CD4-positive, alpha-beta T cell treated with Interleukin-1 beta for 1 hour (primary cell): ENCODE data around the gene SF1.
"Not testable (repeated sequence)": the region's sequence is repeated elsewhere in the genome, so short reads cannot be mapped to it uniquely, and the experiment has no call there.

Source experiments
- DNase-seq, 2 donors: peaks; one replicate each; pipeline ENCODE4 v3.0.0-alpha.2; 2020 to 2022

The SF1 gene, protein sequence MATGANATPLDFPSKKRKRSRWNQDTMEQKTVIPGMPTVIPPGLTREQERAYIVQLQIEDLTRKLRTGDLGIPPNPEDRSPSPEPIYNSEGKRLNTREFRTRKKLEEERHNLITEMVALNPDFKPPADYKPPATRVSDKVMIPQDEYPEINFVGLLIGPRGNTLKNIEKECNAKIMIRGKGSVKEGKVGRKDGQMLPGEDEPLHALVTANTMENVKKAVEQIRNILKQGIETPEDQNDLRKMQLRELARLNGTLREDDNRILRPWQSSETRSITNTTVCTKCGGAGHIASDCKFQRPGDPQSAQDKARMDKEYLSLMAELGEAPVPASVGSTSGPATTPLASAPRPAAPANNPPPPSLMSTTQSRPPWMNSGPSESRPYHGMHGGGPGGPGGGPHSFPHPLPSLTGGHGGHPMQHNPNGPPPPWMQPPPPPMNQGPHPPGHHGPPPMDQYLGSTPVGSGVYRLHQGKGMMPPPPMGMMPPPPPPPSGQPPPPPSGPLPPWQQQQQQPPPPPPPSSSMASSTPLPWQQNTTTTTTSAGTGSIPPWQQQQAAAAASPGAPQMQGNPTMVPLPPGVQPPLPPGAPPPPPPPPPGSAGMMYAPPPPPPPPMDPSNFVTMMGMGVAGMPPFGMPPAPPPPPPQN

DNA sequence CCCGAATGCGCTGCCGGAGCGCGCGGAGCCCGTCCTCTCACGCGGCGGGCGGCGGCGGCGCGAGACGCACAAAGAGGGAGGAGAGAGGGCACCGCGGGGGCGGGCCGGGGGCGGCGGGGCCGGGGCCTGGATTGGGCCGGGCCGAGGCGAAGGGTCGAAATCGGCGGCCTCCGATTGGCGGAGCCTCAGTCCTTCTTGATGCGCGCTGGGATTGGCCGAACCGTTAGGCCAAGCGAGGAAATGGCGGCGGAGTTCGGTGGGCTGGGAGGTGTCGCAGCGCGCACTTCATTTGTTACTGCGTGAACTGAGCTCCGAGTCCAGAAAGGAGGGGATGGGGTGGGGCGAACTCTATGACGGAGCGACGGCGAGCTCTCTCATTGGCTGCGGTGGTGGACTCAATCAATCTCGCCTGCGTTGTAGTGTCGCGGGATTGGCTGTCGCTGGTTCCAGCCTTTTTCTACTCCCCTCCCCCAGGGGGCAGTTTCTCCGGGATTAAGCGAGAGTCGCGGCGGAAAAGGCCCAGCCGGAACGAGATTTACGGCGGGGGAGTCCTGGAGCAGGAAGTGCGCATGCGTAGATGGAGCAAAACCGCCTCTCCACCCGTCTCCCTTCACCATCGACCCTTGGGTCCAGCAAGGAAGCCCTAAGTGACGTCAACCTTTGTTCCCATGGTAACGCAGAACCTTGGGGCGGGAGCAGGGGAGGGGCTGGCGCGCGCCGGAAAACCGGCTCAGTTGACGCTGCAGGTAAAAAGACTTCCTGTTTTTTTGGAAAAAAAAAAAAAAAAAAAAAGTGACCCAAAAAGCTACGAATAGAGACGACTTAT is at the start of gene SF1:
TSS of gene SF1 (minus strand) at position 70 of the 826 bp plus-strand sequence. CDS start 150 bp downstream, outside the sequence.
- peak; percentile 100 for DNase-seq

DNA sequence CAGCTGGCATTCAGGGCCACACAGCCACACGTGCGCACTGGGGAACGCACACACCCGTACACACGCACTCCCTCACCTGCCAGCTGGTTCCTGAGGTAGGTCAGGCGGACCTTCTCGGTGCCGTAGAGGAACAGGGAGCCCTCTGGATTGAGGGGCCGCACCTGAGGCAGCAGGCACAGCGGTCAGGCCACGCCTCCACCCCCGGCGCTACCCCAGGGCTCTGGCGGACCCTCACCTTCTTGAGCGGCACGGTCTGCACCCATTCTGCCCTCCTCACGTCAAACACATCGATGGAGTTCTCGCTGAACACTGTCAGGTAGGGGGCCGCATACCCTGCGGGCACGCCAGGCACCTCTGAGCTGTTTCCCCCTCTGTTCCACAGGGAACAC is 49.1 kb upstream of the SF1 start:
- DNase-seq = no peak

DNA sequence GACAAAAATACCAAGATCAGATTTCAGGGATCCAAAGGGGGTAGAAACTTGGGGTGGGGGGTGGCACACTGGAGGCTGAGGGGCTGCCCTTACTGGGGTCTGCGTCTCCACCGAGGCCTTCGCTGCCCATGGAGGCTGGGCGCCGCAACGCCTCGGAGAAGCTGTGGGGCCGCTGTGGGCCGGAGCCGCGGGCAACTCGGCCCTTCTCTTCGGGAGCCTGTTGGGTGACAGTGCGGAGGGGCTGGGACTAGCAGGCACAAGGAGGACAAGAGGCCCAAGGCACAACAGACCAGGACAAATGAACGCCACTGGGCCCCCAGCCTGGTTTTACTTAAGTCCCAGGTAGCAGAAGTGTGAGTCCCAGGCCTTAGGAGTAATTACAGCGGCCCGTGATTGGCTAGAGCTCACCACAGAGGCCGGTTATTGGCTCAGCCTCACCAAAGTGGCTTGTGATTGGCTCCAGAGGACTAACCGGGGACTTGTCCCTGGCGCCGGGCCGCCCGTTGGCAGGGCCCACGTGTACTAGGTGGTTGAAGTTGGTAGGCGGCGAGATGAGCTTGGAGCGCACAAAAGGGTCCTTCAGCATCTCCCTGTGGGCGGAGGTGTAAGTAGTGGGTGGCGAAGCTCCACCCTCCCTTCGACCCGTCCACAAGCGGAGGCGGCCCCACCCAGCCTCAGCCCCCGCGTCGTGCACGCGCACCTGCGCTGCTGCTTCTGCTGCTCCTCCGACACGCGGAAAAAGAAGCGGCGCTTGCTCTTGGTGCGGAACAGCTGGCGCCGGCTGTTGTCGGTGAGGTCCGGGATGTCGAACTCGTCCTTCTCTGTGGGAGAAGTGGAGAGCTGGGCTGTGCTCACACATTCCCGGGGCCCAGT is 48.5 kb upstream of the SF1 start:
- DNase-seq = no peak

DNA sequence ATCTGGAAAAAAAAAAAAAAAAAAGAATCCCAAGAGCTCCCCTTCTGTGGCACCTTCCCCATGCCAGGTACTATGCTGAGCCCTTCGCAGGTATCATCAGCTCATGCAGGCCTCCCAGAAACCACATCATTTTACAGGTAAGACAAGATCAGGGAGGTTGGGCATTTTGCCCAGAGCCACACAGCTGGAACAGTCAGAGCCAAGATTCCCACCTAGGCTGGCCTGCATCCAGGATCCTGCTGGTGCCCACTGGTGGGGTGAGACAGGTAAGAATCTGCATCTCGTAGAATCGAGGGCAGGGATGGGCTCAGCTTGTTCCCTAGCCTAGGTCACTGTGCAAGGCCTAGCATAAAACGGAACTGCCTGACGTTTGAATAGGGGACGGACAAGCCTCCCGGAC is 47.7 kb upstream of the SF1 start:
- no peak for DNase-seq

DNA sequence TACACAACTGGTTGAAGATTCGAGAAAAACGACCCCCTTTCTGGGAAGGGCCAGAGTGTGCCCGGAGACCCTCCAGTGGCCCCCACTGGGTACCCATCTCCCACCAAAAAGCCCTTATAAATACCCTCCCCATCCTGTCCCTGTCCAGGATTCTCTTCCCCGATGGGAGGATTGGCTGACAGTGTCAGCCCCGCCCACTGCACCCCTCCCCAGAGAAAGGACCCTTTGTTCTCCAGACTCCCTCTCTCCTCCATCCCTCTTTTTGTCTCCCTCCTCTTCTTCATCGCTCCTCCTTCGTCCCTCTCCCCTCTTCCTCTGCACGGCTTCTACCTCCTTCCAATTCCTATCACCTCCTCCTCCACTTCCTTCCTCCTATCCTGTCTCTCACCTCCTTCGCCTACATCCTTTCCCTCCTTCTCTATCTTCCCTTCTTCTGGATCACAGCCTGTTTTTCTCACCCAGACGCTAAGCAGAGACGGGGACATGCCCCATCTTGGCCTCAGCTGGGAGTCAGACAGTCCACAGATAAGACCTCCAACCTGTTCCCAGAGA is 45.3 kb upstream of the SF1 start:
- no peak for DNase-seq

DNA sequence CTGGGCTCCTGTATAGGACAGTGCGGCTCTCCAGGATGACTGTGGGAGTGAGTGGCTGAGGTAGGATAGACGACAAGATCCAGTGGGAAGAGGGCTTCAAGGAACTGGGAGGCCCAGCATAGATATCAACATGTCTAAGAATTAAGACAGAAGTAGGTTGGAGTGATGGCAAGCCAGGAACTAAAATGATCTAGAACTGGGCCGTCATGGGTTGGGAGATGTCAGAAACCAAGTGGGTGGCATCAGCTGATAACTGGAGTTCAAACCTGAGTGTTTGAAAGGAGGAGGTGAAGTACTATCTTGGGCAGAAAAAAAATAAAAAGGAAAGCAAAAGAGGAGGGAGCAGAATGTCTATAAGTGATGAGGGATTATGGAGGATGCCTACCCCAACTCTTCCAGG is 39.1 kb upstream of the SF1 start:
- no peak for DNase-seq

DNA sequence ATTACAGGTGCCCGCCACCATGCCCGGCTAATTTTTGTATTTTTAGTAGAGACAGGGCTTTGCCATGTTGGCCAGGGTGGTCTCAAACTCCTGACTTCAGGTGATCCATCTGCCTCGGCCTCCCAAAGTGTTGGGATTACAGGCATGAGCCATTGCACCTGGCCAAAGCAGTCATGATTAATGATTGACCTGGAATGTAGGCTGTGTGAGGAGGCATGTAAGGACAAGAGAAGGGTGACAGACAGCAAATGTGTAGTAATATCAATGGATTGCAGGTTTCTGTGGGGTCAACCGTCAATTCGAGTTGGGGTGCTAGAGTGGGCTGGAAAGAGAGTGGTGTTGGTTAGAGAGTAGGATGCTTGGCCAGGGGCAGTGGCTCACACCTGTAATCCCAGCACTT is 37.1 kb upstream of the SF1 start:
- DNase-seq = not testable (repeated sequence)

DNA sequence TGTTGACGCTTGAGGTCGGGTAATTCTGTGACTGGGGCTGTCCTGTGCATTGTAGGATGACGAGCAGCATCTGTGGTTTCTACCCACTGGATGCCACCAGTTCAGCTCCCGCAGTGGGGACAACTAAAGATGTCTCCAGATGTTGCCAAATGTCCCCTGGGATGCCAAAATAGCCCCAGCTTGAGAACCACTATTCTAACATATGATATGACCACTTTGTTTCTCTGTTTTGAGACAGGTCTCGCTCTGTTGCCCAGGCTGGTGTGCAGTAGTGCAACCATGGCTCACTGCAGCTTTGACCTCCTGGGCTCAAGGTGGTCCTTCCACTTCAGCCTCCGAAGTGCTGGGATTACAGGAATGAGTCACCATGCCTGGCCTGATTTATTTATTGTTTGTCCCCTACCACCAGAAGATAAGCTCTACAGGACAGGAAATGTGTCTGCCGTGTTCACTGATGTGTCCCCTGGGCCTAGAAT is 36.4 kb upstream of the SF1 start:
- DNase-seq = no peak

DNA sequence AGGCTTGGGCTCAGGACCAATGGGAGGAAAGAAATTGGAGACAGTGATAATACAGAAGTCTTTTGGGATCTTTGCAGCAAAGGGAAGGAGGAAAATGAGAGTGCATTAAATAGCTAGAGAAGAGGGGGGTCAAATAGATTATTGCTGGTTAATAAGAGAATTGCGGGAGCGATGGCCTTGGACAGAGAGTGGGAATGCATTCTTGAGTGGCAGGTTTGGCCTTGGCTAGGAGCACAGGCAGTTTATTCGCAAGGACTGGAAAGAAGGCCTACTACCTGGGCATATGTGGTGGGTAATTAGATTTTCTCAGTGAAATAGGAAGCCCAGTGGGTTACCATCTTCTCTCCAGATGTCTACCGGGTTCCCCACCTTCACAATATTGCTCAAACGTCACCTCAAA is 35.5 kb upstream of the SF1 start:
- DNase-seq = no peak

DNA sequence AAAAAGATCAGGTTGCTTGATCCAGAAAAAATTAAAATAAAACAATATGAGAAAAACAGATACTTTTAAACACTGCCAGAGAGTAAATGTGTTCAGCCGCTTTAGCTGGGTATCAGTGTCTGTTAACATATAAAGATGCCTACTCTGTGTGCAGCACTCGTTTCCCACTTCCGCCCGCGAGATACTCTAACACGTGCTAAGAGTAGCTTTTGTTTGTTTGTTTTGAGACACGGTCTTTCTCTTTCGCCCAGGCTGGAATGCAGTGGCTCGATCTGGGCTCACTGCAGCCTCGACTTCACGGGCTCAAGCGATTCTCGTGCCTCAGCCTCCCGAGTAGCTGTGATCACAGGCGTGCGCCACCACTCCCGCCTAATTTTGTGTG is 32.5 kb upstream of the SF1 start:
- peak; percentile 43 to 57 for DNase-seq

DNA sequence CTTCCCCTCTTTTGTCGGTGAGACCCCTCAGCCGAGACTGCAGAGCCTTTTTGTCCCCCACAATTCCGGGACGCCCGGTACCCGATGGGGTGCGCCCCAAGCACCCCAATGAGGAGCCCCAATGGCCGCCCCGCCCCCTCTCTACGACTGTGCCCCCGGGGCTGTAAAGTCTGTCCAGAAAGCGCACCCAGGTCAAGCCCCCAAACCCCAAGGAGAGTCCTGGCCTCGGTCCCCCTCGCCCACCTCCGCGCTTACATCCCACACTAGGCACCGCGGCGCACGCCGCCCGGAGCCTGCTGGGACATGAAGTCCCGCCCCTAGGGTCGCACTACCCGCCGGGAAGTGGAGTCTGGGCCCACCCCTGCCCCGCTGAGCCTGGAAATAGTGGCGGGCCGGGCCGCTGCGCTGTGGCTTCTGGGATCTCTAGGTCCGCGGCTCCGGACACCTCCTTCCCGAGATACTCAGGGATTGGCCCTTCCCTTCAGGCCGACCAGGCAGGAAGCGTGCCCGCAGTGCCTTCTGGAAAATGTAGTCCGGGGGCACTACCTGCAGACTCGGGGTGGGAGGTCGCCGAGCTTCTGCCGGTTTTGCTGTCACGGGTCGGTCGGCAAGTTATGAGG is 32.0 kb upstream of the SF1 start, which contains the start of gene MEN1:
TSS of gene MEN1 (minus strand) at position 281 of the 620 bp plus-strand sequence. CDS start 442 bp downstream, outside the sequence.
- DNase-seq = peak; percentile 79 to 80

DNA sequence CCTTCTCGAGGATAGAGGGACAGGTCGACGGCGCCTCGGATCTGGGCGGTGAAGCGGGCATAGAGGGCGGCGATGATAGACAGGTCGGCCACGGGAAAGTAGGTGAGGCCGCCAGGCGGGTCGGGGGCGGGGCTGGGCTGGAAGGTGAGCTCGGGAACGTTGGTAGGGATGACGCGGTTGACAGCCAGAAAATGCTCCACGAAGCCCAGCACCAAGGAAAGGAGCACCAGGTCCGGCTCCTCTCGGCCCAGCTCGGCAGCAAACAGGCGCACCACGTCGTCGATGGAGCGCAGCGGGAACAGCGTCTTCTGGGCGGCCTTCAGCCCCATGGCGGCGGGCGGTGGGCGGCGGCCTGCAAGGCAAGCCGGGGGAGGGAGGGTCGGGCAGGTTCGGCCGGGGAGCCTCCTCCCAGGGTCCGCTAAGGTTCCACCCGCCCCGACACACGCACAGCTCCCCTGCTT is 31.5 kb upstream of the SF1 start:
- peak in 1 of 2 donors; percentile 18 for DNase-seq

DNA sequence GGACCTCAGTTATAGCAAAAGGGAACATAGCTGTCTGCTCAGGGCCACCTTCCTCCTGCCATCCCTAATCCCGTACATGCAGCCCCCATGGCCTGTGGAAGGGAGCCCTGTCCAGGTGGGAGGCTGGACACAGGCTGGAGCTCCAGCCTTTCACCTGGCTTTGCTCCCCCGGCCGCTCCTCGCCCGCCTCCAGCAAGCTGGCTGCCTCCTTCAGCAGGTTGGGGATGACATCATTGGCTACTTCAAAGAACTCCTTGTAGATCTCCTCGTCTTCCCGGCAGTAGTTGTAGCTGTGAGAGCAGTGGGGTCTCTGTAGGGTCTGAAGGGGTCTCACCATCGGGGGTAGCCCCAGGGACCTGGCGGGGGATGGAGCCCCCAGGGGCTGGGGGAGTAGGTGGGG is 27.1 kb upstream of the SF1 start:
- no peak for DNase-seq

DNA sequence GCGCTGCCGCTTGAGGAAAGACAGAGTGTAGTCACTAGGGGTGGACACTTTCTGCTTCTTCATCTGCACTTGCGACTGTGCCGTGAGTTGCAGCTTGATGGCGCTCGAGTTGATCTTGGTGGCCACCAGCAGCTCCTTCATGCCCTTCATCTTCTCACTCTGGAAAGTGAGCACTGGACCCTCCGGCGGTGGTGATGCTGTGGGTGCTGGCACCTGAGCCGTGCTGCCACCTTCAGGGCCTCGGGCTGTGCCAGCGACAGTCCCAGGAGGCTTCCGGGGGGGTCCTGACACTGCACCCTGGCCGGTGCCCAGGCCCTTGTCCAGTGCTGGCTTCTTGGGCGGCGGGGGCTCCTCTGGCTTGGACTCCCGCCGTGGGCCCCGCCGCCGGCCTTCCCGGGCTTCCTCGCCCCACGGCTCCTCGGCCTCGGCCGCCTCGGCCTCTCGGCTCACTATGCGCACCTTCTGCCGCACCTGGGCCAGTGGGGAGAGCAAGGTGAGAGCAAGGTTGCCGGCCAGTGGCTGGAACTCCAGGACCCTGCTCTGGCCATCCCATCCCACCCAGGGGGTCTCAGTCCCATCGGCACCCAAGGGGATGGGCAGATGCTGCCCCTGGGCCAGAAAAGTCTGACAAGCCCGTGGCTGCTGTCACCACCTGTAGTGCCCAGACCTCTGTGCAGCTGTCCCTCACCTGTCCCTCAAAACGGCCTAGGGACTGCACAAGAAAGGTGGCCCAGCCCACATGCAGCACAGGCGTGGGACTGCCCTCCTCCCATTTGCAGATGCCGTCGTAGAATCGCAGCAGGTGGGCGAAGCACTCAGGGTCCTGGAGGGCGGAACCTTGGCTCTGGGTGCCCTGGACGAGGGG is 26.2 kb upstream of the SF1 start:
- no peak for DNase-seq

DNA sequence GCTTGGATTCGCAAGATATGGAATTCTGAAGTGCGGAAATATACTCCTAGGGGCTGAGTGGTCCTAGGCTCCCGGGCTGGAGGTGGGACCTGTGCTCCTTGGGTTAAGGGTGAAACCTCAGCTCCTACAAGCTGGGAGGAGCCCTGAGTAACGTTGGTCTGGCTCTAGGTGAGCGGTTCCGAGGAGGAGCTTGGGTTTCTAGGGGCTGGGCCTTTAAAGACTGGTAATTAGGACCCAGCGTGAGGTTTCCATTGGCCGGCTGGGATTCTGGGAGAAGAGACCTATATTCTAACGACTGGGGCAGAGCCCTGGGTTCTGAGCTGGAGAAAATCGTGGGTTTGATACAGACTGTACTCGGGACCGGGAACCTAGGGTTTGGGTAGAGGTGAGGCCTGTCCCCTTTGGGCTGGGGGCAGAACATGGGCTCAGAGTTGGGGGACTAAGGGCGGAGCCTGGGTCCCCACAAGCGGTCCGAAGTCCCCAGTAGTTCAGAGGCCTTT is 25.6 kb upstream of the SF1 start:
- peak in 1 of 2 donors; percentile 21 for DNase-seq

DNA sequence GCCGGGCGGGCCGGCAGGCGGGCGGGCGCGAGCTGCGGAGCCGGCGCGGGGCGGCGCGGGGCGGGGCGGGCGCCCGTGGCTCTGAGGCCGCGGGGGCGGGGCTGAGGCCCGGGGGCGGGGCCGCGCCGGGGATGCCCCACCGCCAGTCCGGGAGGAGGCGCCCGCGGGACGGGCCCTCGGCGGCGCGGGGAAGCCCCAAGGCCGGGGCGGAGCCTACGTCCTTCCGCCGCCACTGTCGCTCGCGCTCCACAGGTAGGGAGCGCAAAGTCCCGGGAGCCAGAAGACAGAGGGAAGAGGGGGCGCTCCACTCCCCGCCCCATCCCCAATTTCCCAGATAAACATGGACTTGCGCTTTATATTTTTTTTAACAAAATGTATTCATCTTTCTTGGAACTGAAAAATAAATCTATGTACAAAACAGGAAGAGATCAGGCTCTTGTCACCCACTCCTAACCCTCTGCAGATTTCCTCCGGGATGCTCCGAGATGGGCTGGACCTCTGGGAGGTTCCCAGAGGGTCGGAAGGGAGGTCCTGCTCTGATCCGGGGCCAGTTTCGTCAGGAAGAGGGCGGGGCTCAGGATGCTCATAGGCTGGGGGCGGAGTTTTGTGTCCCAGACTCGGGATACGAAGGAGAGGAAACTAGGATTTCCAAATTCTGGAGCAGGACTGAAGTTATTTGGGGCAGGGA is 25.0 kb upstream of the SF1 start, which contains the start of gene MAP4K2:
TSS of gene MAP4K2 (minus strand) at position 57 of the 688 bp plus-strand sequence. CDS start 65 bp downstream, outside the sequence.
- peak; percentile 89 to 91 for DNase-seq

DNA sequence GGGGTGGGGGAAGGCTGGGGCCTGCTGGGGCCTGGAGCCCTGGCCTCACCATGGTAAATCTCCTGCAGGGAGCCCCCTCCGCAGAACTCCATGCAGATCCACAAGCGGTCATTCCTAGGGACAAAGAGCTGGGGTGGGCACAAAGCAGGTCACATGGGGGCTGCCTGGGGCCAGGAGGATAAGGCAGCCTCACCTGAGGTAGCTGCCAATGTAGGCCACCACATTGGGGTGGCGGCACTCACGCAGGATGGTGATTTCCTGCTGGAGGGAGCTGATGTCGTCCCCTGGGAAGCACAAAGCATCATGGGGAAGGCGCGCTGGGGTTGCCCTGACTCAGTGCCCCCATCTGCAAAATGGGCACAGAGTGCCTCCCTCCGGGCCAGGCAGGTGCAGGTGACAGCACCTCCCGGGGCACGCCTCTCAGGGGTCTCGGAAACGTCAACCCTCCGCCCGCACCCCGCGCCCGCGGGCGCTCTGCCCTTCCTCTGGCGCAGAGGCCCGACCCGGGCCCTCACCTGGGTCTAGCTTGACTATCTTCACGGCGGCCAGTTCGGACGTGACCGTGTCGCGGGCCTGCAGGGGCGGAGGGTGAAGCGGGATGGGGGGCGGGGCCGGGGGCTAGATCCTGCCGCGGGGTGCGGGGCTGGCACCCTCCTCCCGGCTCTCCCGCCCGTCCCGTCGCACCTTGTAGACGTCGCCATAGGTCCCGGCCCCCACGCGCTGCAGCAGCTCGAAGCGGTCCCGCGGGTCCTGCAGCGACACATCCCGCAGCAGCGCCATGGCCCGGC is 24.2 kb upstream of the SF1 start:
- DNase-seq = peak in 1 of 2 donors; percentile 44
